HepG2 (cell line): ENCODE results near the gene NPTXR.

Experiments used
- CCAR2 ChIP-seq: fragments of 200-400 bp; formaldehyde crosslinking; optimal IDR thresholded peaks from 2 replicates; pipeline ENCODE3; 2018; ENCODE audit warnings: low read depth, mild to moderate bottlenecking, low read length, moderate library complexity
- CHCHD3 ChIP-seq: sonication (generic); formaldehyde crosslinking; IDR thresholded peaks from 2 replicates; pipeline ENCODE4 v1.8.0; 2022; ENCODE audit warnings: mild to moderate bottlenecking, missing genetic modification reagents, moderate library complexity
- NFE2 ChIP-seq: sonication (generic); formaldehyde crosslinking; IDR thresholded peaks from 2 replicates; pipeline ENCODE4 v1.4.0; 2020; ENCODE audit warnings: missing genetic modification reagents
- SALL1 ChIP-seq: sonication (generic); formaldehyde crosslinking; IDR thresholded peaks from 2 replicates; pipeline ENCODE4 v1.8.0; 2022; ENCODE audit warnings: mild to moderate bottlenecking, missing genetic modification reagents
- ZNF781 ChIP-seq: sonication (generic); formaldehyde crosslinking; IDR thresholded peaks from 2 replicates; pipeline ENCODE4 v1.5.1; 2020; ENCODE audit warnings: borderline replicate concordance, mild to moderate bottlenecking, missing genetic modification reagents; ENCODE audit errors: not compliant biosample characterization
- TF ChIP-seq, protein P1 (sequence below): sonication (generic); formaldehyde crosslinking; IDR thresholded peaks from 2 replicates; pipeline ENCODE4 v1.5.0; 2020; ENCODE audit warnings: mild to moderate bottlenecking, missing genetic modification reagents, moderate library complexity
- TF ChIP-seq, protein P2 (sequence below), 2 experiments: fragments of 450-650 bp in 1 of 2; sonication (generic) in 1 of 2; formaldehyde crosslinking in 1 of 2; IDR thresholded peaks; 2 replicates each; pipeline versions ENCODE4 v1.6.1 to v1.8.0; 2016 to 2022; ENCODE audit warnings: antibody characterized with exemption in 1 of 2, mild to moderate bottlenecking in 1 of 2, missing genetic modification reagents in 1 of 2
- TF ChIP-seq, protein P3 (sequence below): sonication (generic); formaldehyde crosslinking; IDR thresholded peaks from 2 replicates; pipeline ENCODE4 v1.4.0; 2020; ENCODE audit warnings: missing genetic modification reagents

DNA sequence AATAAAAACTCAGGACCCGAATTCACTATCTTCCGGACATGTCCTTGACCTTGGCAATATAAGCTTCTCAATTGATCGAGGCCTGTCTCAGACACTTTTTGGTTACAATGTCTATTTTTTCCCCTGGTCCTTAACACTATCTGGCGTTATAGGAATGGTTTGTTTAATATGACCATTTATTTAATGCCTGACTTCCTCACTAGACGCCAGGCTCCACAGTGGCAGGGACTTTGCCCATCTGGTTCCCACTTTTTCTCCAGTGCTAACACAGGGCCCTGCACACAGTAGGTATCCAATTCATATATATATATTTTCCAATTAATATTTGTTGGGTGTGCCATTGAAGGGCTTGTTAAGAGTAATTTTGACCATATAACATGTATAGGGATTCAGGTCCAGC is 36.1 kb upstream of the NPTXR start:
- no peak for TF ChIP-seq CCAR2
- TF ChIP-seq SALL1: no peak
- TF ChIP-seq, protein P1, sequence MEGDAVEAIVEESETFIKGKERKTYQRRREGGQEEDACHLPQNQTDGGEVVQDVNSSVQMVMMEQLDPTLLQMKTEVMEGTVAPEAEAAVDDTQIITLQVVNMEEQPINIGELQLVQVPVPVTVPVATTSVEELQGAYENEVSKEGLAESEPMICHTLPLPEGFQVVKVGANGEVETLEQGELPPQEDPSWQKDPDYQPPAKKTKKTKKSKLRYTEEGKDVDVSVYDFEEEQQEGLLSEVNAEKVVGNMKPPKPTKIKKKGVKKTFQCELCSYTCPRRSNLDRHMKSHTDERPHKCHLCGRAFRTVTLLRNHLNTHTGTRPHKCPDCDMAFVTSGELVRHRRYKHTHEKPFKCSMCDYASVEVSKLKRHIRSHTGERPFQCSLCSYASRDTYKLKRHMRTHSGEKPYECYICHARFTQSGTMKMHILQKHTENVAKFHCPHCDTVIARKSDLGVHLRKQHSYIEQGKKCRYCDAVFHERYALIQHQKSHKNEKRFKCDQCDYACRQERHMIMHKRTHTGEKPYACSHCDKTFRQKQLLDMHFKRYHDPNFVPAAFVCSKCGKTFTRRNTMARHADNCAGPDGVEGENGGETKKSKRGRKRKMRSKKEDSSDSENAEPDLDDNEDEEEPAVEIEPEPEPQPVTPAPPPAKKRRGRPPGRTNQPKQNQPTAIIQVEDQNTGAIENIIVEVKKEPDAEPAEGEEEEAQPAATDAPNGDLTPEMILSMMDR (CRISPR knock-in tag): no peak
- no peak for TF ChIP-seq NFE2 (CRISPR knock-in tag)
- TF ChIP-seq CHCHD3 (CRISPR knock-in tag): no peak
- TF ChIP-seq, protein P2, sequence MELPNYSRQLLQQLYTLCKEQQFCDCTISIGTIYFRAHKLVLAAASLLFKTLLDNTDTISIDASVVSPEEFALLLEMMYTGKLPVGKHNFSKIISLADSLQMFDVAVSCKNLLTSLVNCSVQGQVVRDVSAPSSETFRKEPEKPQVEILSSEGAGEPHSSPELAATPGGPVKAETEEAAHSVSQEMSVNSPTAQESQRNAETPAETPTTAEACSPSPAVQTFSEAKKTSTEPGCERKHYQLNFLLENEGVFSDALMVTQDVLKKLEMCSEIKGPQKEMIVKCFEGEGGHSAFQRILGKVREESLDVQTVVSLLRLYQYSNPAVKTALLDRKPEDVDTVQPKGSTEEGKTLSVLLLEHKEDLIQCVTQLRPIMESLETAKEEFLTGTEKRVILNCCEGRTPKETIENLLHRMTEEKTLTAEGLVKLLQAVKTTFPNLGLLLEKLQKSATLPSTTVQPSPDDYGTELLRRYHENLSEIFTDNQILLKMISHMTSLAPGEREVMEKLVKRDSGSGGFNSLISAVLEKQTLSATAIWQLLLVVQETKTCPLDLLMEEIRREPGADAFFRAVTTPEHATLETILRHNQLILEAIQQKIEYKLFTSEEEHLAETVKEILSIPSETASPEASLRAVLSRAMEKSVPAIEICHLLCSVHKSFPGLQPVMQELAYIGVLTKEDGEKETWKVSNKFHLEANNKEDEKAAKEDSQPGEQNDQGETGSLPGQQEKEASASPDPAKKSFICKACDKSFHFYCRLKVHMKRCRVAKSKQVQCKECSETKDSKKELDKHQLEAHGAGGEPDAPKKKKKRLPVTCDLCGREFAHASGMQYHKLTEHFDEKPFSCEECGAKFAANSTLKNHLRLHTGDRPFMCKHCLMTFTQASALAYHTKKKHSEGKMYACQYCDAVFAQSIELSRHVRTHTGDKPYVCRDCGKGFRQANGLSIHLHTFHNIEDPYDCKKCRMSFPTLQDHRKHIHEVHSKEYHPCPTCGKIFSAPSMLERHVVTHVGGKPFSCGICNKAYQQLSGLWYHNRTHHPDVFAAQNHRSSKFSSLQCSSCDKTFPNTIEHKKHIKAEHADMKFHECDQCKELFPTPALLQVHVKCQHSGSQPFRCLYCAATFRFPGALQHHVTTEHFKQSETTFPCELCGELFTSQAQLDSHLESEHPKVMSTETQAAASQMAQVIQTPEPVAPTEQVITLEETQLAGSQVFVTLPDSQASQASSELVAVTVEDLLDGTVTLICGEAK (IDR thresholded peaks at IDR 0.05): no peak
- TF ChIP-seq, protein P2 (CRISPR knock-in tag; IDR thresholded peaks at IDR 0.05): no peak
- TF ChIP-seq ZNF781 (CRISPR knock-in tag): no peak
- TF ChIP-seq, protein P3, sequence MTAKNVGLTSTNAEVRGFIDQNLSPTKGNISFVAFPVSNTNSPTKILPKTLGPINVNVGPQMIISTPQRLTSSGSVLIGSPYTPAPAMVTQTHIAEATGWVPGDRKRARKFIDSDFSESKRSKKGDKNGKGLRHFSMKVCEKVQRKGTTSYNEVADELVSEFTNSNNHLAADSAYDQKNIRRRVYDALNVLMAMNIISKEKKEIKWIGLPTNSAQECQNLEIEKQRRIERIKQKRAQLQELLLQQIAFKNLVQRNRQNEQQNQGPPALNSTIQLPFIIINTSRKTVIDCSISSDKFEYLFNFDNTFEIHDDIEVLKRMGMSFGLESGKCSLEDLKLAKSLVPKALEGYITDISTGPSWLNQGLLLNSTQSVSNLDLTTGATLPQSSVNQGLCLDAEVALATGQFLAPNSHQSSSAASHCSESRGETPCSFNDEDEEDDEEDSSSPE (CRISPR knock-in tag): no peak
